ENCODE results near the gene NPHP4. TPM values are rescaled to one million over a fixed set of nuclear protein-coding genes. Genes with fewer than 3 reads are reported as not detected.

The NPHP4 gene
- polyA plus RNA-seq, 1 of the 3 experiments (the other 2 are of a cell fraction), result 7.0 TPM

DNA sequence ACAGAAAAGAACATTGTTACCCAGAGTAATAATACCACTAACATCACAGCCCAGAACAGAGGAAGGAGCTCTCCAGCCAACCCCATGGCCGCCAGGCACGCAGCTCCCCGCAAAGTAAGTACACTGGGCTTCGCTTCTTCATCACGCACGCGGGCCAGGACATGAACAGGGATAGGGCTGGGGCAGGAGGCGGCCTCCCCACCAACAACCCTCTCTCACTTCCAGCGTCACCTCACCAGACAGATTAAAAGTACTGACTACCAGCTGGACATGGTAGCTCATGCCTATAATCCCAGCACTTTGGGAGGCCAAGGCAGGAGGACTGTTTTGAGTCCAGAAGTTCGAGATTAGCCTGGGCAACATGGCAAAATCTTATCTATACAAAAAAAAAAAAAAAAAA is 78.3 kb downstream of the NPHP4 start:
- POLR2A ChIA-PET, result no interaction called here
- Histone ChIP-seq H3K79me2 (ENCODE audit: insufficient read depth) (no peaks in the 10 kb centered on the region), H2AFZ (ENCODE audit: low read depth) (no peak overlapping the region), H3F3A (replicated peaks; ENCODE audit: insufficient read depth) (no peaks in the 10 kb centered on the region), H3K4me3 (ENCODE audit: low read depth in 2 of 2, low read length in 1 of 2) (no peak overlapping the region), H3K27me3 (ENCODE audit: insufficient read depth) (no peaks in the 10 kb centered on the region), H3K9ac (no peak overlapping the region), H3K36me3 (replicated peaks in 1 of 2; ENCODE audit: control insufficient read depth in 1 of 2, insufficient read depth in 2 of 2, low read length in 1 of 2) (no peaks in the 10 kb centered on the region), H3K9me3 (no peaks in the 10 kb centered on the region), H3K27ac (ENCODE audit: low read depth in 2 of 2, low read length in 1 of 2) (no peak overlapping the region), H3K4me2 (no peak overlapping the region), H4K20me1 (ENCODE audit: insufficient read depth) (no peaks in the 10 kb centered on the region), H3K4me1 (ENCODE audit: control insufficient read depth in 1 of 2, insufficient read depth in 2 of 2, low read depth in 1 of 2, low read length in 1 of 2) (peaks cover 0 to 12% of the 10 kb centered on the region in 2 experiments; a peak in 1 of 4 replicates), H3K9me2 (no peaks in the 10 kb centered on the region)
- 95% methylated on average over 10 of the region's 10 CpGs for WGBS (ENCODE audit: low lambda C conversion rate)
- DNase-seq, result no peak
- TF ChIP-seq JUND (IDR thresholded peaks at IDR 0.05) (no peak), NRF1 (IDR thresholded peaks at IDR 0.05; ENCODE audit: low read depth, low read length) (no peak), NFIC (IDR thresholded peaks at IDR 0.05; ENCODE audit: borderline replicate concordance) (no peak), GATA2 (CRISPR knock-in tag; IDR thresholded peaks at IDR 0.05) (no peak), YY1 (IDR thresholded peaks at IDR 0.05; ENCODE audit: low read depth) (no peak), POLR2AphosphoS5 (IDR thresholded peaks at IDR 0.05; ENCODE audit: low read depth, low read length) (no peak), SIN3A (IDR thresholded peaks at IDR 0.05; ENCODE audit: borderline replicate concordance, low read depth, low read length) (no peak), GABPA (IDR thresholded peaks at IDR 0.05; ENCODE audit: low read depth) (no peak), RXRA (IDR thresholded peaks at IDR 0.05; ENCODE audit: borderline replicate concordance, low read depth) (no peak)
- TF ChIP-seq, protein P1, sequence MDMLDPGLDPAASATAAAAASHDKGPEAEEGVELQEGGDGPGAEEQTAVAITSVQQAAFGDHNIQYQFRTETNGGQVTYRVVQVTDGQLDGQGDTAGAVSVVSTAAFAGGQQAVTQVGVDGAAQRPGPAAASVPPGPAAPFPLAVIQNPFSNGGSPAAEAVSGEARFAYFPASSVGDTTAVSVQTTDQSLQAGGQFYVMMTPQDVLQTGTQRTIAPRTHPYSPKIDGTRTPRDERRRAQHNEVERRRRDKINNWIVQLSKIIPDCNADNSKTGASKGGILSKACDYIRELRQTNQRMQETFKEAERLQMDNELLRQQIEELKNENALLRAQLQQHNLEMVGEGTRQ (IDR thresholded peaks at IDR 0.05; ENCODE audit: borderline replicate concordance, low read depth, low read length), result no peak
- TF ChIP-seq, protein P2, sequence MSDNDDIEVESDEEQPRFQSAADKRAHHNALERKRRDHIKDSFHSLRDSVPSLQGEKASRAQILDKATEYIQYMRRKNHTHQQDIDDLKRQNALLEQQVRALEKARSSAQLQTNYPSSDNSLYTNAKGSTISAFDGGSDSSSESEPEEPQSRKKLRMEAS (IDR thresholded peaks at IDR 0.05; ENCODE audit: low read depth), result no peak
- TF ChIP-seq, protein P3, sequence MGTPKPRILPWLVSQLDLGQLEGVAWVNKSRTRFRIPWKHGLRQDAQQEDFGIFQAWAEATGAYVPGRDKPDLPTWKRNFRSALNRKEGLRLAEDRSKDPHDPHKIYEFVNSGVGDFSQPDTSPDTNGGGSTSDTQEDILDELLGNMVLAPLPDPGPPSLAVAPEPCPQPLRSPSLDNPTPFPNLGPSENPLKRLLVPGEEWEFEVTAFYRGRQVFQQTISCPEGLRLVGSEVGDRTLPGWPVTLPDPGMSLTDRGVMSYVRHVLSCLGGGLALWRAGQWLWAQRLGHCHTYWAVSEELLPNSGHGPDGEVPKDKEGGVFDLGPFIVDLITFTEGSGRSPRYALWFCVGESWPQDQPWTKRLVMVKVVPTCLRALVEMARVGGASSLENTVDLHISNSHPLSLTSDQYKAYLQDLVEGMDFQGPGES (IDR thresholded peaks at IDR 0.05; ENCODE audit: low read depth, low read length), result no peak
- TF ChIP-seq, protein P4, sequence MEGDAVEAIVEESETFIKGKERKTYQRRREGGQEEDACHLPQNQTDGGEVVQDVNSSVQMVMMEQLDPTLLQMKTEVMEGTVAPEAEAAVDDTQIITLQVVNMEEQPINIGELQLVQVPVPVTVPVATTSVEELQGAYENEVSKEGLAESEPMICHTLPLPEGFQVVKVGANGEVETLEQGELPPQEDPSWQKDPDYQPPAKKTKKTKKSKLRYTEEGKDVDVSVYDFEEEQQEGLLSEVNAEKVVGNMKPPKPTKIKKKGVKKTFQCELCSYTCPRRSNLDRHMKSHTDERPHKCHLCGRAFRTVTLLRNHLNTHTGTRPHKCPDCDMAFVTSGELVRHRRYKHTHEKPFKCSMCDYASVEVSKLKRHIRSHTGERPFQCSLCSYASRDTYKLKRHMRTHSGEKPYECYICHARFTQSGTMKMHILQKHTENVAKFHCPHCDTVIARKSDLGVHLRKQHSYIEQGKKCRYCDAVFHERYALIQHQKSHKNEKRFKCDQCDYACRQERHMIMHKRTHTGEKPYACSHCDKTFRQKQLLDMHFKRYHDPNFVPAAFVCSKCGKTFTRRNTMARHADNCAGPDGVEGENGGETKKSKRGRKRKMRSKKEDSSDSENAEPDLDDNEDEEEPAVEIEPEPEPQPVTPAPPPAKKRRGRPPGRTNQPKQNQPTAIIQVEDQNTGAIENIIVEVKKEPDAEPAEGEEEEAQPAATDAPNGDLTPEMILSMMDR (IDR thresholded peaks at IDR 0.05), result no peak
- TF ChIP-seq, protein P5, sequence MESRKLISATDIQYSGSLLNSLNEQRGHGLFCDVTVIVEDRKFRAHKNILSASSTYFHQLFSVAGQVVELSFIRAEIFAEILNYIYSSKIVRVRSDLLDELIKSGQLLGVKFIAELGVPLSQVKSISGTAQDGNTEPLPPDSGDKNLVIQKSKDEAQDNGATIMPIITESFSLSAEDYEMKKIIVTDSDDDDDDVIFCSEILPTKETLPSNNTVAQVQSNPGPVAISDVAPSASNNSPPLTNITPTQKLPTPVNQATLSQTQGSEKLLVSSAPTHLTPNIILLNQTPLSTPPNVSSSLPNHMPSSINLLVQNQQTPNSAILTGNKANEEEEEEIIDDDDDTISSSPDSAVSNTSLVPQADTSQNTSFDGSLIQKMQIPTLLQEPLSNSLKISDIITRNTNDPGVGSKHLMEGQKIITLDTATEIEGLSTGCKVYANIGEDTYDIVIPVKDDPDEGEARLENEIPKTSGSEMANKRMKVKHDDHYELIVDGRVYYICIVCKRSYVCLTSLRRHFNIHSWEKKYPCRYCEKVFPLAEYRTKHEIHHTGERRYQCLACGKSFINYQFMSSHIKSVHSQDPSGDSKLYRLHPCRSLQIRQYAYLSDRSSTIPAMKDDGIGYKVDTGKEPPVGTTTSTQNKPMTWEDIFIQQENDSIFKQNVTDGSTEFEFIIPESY (IDR thresholded peaks at IDR 0.05; ENCODE audit: borderline replicate concordance, low read depth), result no peak
- CTCF ChIA-PET, result interaction anchor here (0.6 to 8.6 kb wide), 7 partner anchors 18 to 1260 kb away, joined by 3 to 55 read pairs (median 6); no protein-coding TSS in a partner anchor
